HG03565 (cell line): ENCODE data around the gene IKBIP.
"Not testable (repeated sequence)": the region's sequence is repeated elsewhere in the genome, so short reads cannot be mapped to it uniquely, and the experiment has no call there.

Source experiments
- ATAC-seq: cut with Tn5 transposase; IDR thresholded peaks from one replicate; pipeline ENCODE4 v1.9.1; 2021; ENCODE audit warnings: mild to moderate bottlenecking, moderate library complexity; ENCODE audit not compliant: unreplicated experiment

The IKBIP gene

DNA sequence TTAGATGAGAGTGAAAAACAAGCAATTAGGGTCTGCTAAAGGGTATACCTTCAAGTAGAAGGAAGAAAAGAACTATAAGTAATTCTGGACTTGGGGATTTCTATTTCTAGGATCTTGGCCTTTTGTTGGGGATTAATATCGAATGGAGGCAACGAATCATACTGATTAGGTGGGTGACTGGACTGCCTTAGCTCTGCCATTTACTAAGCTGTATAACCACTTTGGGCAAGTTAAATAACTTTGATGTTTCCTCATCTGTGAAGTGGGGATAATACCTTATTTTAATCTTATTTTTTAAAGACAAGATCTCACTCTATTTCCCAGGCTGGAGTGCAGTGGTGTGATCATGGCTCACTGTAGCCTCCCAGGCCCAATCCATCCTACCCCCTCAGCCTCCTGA, 6.6 kb downstream of the IKBIP start:
- ATAC-seq = no peak

- ATAC-seq = no peak
Measured at GRCh38 chr12:98637068-98637467, 7.5 kb downstream of the IKBIP start.

DNA sequence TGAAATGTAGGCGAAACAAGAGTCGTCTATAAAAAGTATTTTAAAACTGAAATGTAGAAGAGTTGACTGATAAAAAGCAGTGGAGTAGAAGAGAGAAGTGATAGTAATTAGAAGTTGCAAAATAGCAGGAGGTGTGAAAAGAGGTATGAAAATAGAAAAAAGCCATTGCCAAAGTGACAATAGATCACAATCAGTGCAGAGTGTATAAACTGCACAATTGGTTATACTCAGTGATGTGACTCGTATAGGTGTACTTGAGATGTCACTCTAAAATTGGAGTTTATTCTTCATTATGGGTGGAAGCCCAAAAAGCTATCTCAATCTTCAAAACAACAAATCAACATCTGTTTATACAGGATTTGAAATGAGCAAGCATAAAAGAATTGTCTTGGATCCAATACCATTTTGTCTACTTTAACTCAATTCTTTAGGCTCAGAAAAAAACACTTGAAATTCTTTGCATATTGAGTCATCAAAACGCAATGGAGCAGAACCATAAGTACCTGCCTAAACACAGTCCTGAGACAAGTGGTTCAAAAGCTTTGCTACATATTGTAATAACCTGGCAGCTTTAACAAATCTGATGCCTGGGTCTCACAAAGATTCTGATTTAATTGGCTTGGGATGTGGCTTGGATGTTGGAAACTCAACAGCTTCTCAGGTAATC, 8.8 kb downstream of the IKBIP start:
- peak; percentile 90 for ATAC-seq

DNA sequence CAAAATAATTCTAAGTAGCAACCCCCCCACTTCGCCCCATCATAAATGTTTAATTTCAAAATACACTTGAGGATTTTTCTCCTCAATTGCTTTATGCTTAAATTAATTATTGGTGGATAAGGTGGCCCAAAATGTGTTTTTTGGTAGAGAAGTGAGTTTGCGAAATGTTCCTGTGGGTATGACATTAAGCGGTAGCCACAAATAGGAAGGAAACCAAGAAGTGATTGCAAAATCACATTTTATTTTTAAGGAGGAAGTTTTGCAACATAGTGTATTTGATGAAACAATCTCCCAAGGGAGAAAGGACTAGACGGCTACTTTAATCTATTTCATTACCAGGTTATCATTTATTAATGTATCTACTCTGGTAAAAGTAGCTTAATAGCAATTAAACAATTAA, 25.6 kb downstream of the IKBIP start:
- ATAC-seq = no peak

GRCh38 chr12:98612696-98613334, 31.8 kb downstream of the IKBIP start:
- ATAC-seq = peak; percentile 80

- no peak for ATAC-seq
Measured at GRCh38 chr12:98610596-98610995, 34.0 kb downstream of the IKBIP start.

DNA sequence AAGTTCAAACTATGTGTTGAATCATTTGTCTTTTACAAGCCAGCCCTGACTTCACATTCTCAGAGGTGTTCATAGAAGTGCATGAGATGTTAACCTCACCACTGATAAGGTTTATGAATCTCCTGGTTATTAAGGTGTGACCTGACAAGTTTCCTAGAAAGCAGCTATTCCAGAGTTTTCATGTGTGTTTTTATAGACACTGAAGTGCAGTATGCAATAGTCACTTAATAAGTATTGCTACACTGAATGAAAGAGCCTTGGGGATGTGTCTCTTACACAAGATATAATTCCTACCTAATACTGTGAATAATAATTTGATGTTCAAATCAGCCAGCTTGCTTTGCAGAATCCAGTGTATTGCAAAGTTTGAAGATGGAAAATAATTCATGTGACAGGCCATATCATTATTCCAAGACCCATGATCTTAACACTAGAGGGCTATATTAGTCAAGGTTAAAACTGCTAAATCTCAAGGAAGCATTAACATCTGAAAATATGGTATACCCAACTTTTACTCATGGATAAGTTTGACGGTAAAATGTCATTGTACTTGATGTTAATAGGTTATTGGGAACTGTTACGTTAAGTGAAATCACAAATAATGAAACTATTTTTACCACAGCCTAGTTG, 38.1 kb downstream of the IKBIP start:
- no peak for ATAC-seq

DNA sequence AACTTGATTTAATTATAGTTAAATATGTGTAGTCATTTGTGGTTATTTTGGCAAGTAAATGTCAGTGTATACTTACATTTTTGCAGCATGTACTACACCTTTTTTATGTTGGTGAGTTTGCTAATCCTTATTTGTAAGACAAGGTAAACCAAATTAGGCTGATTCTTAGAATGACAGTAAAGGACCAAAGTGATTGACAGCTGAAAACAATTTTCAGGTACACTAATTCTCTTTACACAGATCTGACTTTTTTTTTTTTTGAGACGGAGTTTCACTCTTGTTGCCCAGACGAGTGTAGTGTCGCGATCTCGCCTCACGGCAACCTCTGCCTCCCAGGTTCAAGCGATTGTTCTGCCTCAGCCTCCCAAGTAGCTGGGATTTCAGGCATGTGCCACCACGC, 42.7 kb downstream of the IKBIP start:
- no peak for ATAC-seq

- ATAC-seq = not testable (repeated sequence)
Measured at GRCh38 chr12:98597313-98597712, 47.3 kb downstream of the IKBIP start.

GRCh38 chr12:98595243-98595988, 49.2 kb downstream of the IKBIP start:
- ATAC-seq = no peak

- ATAC-seq = no peak
Measured at GRCh38 chr12:98594050-98594835, 50.3 kb downstream of the IKBIP start.

- ATAC-seq = peak; percentile 100
Measured at GRCh38 chr12:98593351-98594049, 51.1 kb downstream of the IKBIP start, which contains the start of gene SLC25A3. Gene SLC25A3, plus strand, starts transcription at chr12:98593686. Its CDS starts 293 bp downstream, at chr12:98593979.

GRCh38 chr12:98592825-98593322, 51.7 kb downstream of the IKBIP start:
- no peak for ATAC-seq

GRCh38 chr12:98591209-98591608, 53.4 kb downstream of the IKBIP start:
- no peak for ATAC-seq

- no peak for ATAC-seq
Measured at GRCh38 chr12:98587084-98587483, 57.5 kb downstream of the IKBIP start.

DNA sequence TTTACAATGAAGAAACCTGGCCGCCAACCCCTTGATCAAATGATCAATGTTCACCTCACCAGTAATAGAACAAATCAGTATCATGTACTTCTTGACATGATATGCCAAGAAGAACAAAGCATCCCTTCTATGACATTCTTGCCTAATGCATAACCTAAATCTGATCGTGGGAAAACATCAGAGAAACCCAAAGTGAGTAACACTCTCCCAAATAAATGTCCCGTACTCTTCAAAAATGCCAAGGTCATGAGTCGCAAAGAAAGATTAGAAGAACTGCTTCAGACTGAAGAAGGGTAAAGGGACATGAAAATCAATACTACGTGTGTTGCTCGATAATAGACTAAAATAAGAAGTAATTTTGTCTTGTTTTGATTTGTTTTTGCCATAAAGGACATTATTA, 62.5 kb downstream of the IKBIP start:
- no peak for ATAC-seq

GRCh38 chr12:98581101-98581500, 63.5 kb downstream of the IKBIP start:
- ATAC-seq = no peak

- no peak for ATAC-seq
Measured at GRCh38 chr12:98580695-98581094, 63.9 kb downstream of the IKBIP start.

- no peak for ATAC-seq
Measured at GRCh38 chr12:98579835-98580234, 64.8 kb downstream of the IKBIP start.

- ATAC-seq = no peak
Measured at GRCh38 chr12:98579347-98579746, 65.2 kb downstream of the IKBIP start.
